ENCODE measurements around the gene DPY19L2.

DPY19L2 gene

DNA sequence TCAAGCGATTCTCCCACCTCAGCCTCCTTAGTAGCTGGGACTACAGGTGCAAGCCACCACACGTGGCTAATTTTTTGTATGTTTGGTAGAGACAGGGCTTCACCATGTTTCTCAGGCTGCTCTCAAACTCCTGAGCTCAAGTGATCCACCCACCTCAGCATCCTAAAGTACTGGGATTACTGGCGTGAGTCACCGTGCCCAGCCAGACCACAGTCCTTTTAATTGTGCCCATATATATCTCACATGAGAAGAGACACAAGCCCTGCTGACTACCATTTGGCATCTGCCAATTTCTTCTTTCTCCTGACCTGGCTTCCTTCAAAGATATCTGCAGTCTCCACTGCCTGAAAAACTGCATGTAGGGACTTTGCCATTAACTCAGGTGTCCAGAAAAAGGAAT, 142.5 kb downstream of the DPY19L2 start:
- no peak for DNase-seq (ENCODE audit: low read depth)

GRCh38 chr12:63521706-63522105, 146.6 kb downstream of the DPY19L2 start:
- no peak for DNase-seq (ENCODE audit: low read depth)

All from HS-5 (cell line).